HUES48 (cell line): ENCODE measurements around the gene ADARB1.
"Not testable (repeated sequence)": the region's sequence is repeated elsewhere in the genome, so short reads cannot be mapped to it uniquely, and the experiment has no call there.

Source experiments
- H3K27ac ChIP-seq: one replicate; pipeline ENCODE4 v1.7.0; 2013; ENCODE audit warnings: low read depth, low read length, inconsistent platforms
- H3K27me3 ChIP-seq: 2 replicates; pipeline ENCODE4 v1.6.1; 2013; ENCODE audit warnings: mild to moderate bottlenecking, low read length; ENCODE audit not compliant: control insufficient read depth, insufficient read depth
- H3K36me3 ChIP-seq: 2 replicates; pipeline ENCODE4 v1.6.1; 2013; ENCODE audit warnings: low read length; ENCODE audit not compliant: control insufficient read depth, insufficient read depth
- H3K4me1 ChIP-seq: 2 replicates; pipeline ENCODE4 v1.6.1; 2013; ENCODE audit warnings: mild to moderate bottlenecking, low read length; ENCODE audit not compliant: control insufficient read depth, insufficient read depth
- H3K4me3 ChIP-seq: 2 replicates; pipeline ENCODE4 v1.5.1; 2013; ENCODE audit warnings: mild to moderate bottlenecking, low read depth, low read length
- H3K9ac ChIP-seq: 2 replicates; pipeline ENCODE4 v1.6.1; 2013; ENCODE audit warnings: mild to moderate bottlenecking, low read depth, low read length, moderate library complexity
- H3K9me3 ChIP-seq: 2 replicates; pipeline ENCODE4 v1.6.1; 2013; ENCODE audit warnings: low read length; ENCODE audit not compliant: control insufficient read depth, insufficient read depth

The ADARB1 gene

GRCh38 chr21:45134279-45135076 is 60.1 kb downstream of the ADARB1 start:
- H3K9ac ChIP-seq: no peak overlapping the region
- H3K4me1 ChIP-seq: no peaks in the 10 kb centered on the region
- no peaks in the 10 kb centered on the region for H3K9me3 ChIP-seq
- H3K4me3 ChIP-seq: no peak overlapping the region
- no peaks in the 10 kb centered on the region for H3K27me3 ChIP-seq
- H3K27ac ChIP-seq: no peak overlapping the region
- no peaks in the 10 kb centered on the region for H3K36me3 ChIP-seq

- H3K27ac ChIP-seq: no peak overlapping the region
- no peak overlapping the region for H3K9ac ChIP-seq
- no peaks in the 10 kb centered on the region for H3K4me1 ChIP-seq
Measured at GRCh38 chr21:45135122-45135521, 60.7 kb downstream of the ADARB1 start.

GRCh38 chr21:45135868-45136267 is 61.5 kb downstream of the ADARB1 start:
- Histone ChIP-seq H3K9ac (no peak overlapping the region), H3K4me3 (no peak overlapping the region), H3K27ac (no peak overlapping the region), H3K9me3 (no peaks in the 10 kb centered on the region), H3K36me3 (no peaks in the 10 kb centered on the region), H3K4me1 (no peaks in the 10 kb centered on the region), H3K27me3 (no peaks in the 10 kb centered on the region)

More at GRCh38 chr21:45135122-45135521, 60.7 kb downstream of the ADARB1 start:
- no peaks in the 10 kb centered on the region for H3K36me3 ChIP-seq
- H3K4me3 ChIP-seq: no peak overlapping the region
- no peaks in the 10 kb centered on the region for H3K27me3 ChIP-seq
- H3K9me3 ChIP-seq: no peaks in the 10 kb centered on the region

- Histone ChIP-seq H3K36me3 (no peaks in the 10 kb centered on the region), H3K27ac (no peak overlapping the region), H3K27me3 (no peaks in the 10 kb centered on the region), H3K4me1 (no peaks in the 10 kb centered on the region), H3K9ac (no peak overlapping the region), H3K9me3 (no peaks in the 10 kb centered on the region), H3K4me3 (no peak overlapping the region)
Measured at GRCh38 chr21:45136500-45136899, 62.1 kb downstream of the ADARB1 start.

GRCh38 chr21:45136927-45137611 is 62.7 kb downstream of the ADARB1 start:
- H3K9ac ChIP-seq: no peak overlapping the region
- H3K27ac ChIP-seq: no peak overlapping the region

GRCh38 chr21:45137612-45137937 is 63.2 kb downstream of the ADARB1 start:
- Histone ChIP-seq H3K27me3 (no peaks in the 10 kb centered on the region), H3K4me3 (no peak overlapping the region), H3K9me3 (no peaks in the 10 kb centered on the region), H3K36me3 (no peaks in the 10 kb centered on the region), H3K9ac (no peak overlapping the region), H3K4me1 (no peaks in the 10 kb centered on the region), H3K27ac (no peak overlapping the region)

More at GRCh38 chr21:45136927-45137611, 62.7 kb downstream of the ADARB1 start:
- H3K4me3 ChIP-seq: no peak overlapping the region
- H3K27me3 ChIP-seq: no peaks in the 10 kb centered on the region
- no peaks in the 10 kb centered on the region for H3K9me3 ChIP-seq
- H3K36me3 ChIP-seq: no peaks in the 10 kb centered on the region
- no peaks in the 10 kb centered on the region for H3K4me1 ChIP-seq

GRCh38 chr21:45138199-45139002 is 64.0 kb downstream of the ADARB1 start:
- H3K9me3 ChIP-seq: no peaks in the 10 kb centered on the region
- H3K36me3 ChIP-seq: no peaks in the 10 kb centered on the region
- H3K4me3 ChIP-seq: no peak overlapping the region
- H3K27me3 ChIP-seq: no peaks in the 10 kb centered on the region
- no peak overlapping the region for H3K9ac ChIP-seq
- no peak overlapping the region for H3K27ac ChIP-seq
- no peaks in the 10 kb centered on the region for H3K4me1 ChIP-seq

- H3K27ac ChIP-seq, H3K4me1 ChIP-seq, H3K4me3 ChIP-seq, H3K36me3 ChIP-seq, H3K9ac ChIP-seq, H3K9me3 ChIP-seq, H3K27me3 ChIP-seq: not testable (repeated sequence)
Measured at GRCh38 chr21:45139003-45139360, 64.6 kb downstream of the ADARB1 start.

GRCh38 chr21:45139473-45139872 is 65.1 kb downstream of the ADARB1 start:
- no peaks in the 10 kb centered on the region for H3K27me3 ChIP-seq
- H3K36me3 ChIP-seq: no peaks in the 10 kb centered on the region
- no peak overlapping the region for H3K27ac ChIP-seq
- no peaks in the 10 kb centered on the region for H3K9me3 ChIP-seq
- H3K9ac ChIP-seq: no peak overlapping the region
- no peak overlapping the region for H3K4me3 ChIP-seq
- no peaks in the 10 kb centered on the region for H3K4me1 ChIP-seq

- Histone ChIP-seq H3K27me3 (no peaks in the 10 kb centered on the region), H3K9ac (no peak overlapping the region), H3K4me1 (no peaks in the 10 kb centered on the region), H3K36me3 (no peaks in the 10 kb centered on the region), H3K9me3 (no peaks in the 10 kb centered on the region), H3K4me3 (no peak overlapping the region), H3K27ac (no peak overlapping the region)
Measured at GRCh38 chr21:45140346-45140940, 66.1 kb downstream of the ADARB1 start.
